ENCODE data around the gene RHOB.

DNA sequence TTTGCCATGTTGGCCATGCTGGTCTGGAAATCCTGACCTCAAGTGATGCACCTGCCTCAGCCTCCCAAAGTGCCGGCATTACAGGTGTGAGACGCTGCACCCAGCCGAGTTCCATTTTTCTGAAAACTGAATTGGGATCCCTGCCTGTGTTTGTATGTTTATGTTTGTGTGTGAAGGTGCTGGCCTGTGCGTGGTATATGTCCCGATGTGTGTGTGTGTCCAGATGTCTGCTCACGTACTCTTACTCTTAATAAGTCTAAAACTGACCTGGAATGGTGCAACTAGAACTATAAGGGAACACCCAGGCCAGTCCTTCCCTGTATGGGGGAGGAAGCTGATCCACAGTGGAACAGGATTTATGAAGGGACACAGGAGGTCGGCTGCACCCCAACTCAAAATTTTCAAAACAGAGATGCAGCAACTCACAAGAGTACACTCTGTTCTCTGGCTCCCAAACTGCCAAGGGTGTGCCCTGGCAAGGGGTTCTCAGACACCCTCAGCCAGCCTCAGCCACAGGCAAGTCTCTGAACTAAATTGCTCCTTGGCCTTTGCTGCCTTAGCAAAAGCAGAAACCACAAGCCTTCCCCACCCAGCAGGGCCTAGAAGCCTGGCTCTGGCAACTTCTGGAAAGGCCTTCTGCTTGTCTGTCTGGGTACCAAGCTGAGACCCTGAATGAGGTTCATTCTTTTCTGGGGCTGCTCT lies 36.5 kb downstream of the RHOB start:
- TF ChIP-seq, protein P1, sequence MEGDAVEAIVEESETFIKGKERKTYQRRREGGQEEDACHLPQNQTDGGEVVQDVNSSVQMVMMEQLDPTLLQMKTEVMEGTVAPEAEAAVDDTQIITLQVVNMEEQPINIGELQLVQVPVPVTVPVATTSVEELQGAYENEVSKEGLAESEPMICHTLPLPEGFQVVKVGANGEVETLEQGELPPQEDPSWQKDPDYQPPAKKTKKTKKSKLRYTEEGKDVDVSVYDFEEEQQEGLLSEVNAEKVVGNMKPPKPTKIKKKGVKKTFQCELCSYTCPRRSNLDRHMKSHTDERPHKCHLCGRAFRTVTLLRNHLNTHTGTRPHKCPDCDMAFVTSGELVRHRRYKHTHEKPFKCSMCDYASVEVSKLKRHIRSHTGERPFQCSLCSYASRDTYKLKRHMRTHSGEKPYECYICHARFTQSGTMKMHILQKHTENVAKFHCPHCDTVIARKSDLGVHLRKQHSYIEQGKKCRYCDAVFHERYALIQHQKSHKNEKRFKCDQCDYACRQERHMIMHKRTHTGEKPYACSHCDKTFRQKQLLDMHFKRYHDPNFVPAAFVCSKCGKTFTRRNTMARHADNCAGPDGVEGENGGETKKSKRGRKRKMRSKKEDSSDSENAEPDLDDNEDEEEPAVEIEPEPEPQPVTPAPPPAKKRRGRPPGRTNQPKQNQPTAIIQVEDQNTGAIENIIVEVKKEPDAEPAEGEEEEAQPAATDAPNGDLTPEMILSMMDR (IDR thresholded peaks at IDR 0.05): no peak
- no peak for TF ChIP-seq POLR2A (IDR thresholded peaks at IDR 0.05)

Measured in body of pancreas (tissue), 4 donors.